ENCODE measurements around the gene VWF. TPM values are rescaled to one million over a fixed set of nuclear protein-coding genes. Genes with fewer than 3 reads are reported as not detected.

VWF gene
- total RNA-seq, 1 experiment from 2014 or later, result 0.48 TPM

DNA sequence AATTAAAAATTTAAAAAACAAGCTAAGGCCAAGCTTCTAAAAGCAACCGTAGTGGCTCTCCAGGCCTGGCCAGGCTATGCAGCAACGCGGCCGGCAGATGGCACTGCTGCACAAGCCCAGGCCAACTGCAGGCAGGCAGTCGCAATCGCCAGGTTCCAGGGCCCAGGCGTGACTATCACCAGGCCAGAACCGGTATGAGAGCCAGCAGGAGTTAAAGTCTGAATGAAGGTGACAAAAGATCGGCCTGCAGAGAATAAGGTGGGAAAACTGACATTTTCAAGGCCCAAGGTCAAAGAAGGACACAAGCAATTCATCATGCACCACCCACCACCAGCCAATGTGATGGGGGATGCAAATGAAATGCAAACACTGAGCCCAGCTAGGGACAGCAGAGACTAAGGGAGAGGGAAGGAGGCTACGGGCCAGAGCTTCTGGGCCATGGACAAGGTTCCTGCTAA is 135.8 kb downstream of the VWF start:
- CTCF ChIA-PET, result interaction anchor here (0.6 to 2.9 kb wide), 23 partner anchors 14 to 544 kb away, joined by 3 to 82 read pairs (median 3); partner anchors contain the start of gene LTBR
- DNase-seq, result peak; percentile 50 to 86
- no TSS peak for BruUV-seq (replicated peaks)
- no peaks in the 10 kb centered on the region for H3F3A ChIP-seq (ENCODE audit: insufficient read depth, low read depth)
- H3K4me1 ChIP-seq (replicated peaks; ENCODE audit: insufficient read depth), result no peaks in the 10 kb centered on the region
- no peaks in the 10 kb centered on the region for H3K79me2 ChIP-seq (ENCODE audit: low read depth)
- H3K9me3 ChIP-seq (ENCODE audit: insufficient read depth, low read depth), result no peaks in the 10 kb centered on the region
- H3K27ac ChIP-seq, result no peak overlapping the region
- POLR2A ChIA-PET (ENCODE audit: unreplicated experiment), result interaction anchor here (0.6 kb wide), 2 partner anchors 482 to 864 kb away, joined by 3 to 5 read pairs; no protein-coding TSS in a partner anchor
- no peak overlapping the region for H3K4me2 ChIP-seq
- TF ChIP-seq, protein P1, sequence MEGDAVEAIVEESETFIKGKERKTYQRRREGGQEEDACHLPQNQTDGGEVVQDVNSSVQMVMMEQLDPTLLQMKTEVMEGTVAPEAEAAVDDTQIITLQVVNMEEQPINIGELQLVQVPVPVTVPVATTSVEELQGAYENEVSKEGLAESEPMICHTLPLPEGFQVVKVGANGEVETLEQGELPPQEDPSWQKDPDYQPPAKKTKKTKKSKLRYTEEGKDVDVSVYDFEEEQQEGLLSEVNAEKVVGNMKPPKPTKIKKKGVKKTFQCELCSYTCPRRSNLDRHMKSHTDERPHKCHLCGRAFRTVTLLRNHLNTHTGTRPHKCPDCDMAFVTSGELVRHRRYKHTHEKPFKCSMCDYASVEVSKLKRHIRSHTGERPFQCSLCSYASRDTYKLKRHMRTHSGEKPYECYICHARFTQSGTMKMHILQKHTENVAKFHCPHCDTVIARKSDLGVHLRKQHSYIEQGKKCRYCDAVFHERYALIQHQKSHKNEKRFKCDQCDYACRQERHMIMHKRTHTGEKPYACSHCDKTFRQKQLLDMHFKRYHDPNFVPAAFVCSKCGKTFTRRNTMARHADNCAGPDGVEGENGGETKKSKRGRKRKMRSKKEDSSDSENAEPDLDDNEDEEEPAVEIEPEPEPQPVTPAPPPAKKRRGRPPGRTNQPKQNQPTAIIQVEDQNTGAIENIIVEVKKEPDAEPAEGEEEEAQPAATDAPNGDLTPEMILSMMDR (conservative IDR thresholded peaks at IDR 0.05), result peak; percentile 99
- TF ChIP-seq EZH2 (IDR thresholded peaks at IDR 0.05; ENCODE audit: low read depth), result no peak
- no peak overlapping the region for H3K4me3 ChIP-seq
- no peaks in the 10 kb centered on the region for H3K36me3 ChIP-seq (ENCODE audit: low read depth)
- H3K27me3 ChIP-seq (ENCODE audit: insufficient read depth, low read depth), result peaks cover 35% of the 10 kb centered on the region
- no peak overlapping the region for H2AFZ ChIP-seq
- intact Hi-C loops (cut with micrococcal nuclease; ENCODE audit: unreplicated experiment), result loop anchor here (1.0 to 10.0 kb wide), 6 partner anchors 50 to 706 kb away; partner anchors contain the start of genes GAPDH and NOP2
- no peaks in the 10 kb centered on the region for H3K9me2 ChIP-seq (ENCODE audit: insufficient read depth)
- H4K20me1 ChIP-seq (ENCODE audit: insufficient read depth), result no peaks in the 10 kb centered on the region

DNA sequence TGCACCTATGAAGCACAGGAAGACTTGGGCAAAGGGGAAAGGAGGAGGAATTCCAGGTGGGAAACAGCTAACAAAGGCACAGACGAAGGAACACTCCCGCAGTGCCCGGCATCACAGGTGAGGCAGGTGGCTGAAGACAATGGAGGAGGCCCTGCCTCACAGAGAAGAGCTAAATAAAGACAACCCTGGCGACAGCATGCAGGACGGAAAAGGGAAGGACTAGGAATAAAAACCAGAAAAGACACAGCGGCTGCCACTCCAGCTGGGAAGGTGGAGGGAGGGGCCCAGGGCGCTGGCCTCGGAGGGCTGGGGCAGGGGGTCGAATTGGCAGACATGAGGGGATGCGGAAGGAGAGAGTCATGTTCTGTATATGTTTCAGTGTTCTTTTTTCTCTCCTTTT is 136.4 kb downstream of the VWF start:
- Histone ChIP-seq H3K36me3 (ENCODE audit: low read depth) (no peaks in the 10 kb centered on the region), H3K27ac (no peak overlapping the region), H3F3A (ENCODE audit: insufficient read depth, low read depth) (no peaks in the 10 kb centered on the region), H3K79me2 (ENCODE audit: low read depth) (no peaks in the 10 kb centered on the region), H4K20me1 (ENCODE audit: insufficient read depth) (no peaks in the 10 kb centered on the region), H3K9me2 (ENCODE audit: insufficient read depth) (no peaks in the 10 kb centered on the region), H3K4me1 (replicated peaks; ENCODE audit: insufficient read depth) (no peaks in the 10 kb centered on the region), H2AFZ (no peak overlapping the region), H3K27me3 (ENCODE audit: insufficient read depth, low read depth) (peaks cover 37% of the 10 kb centered on the region), H3K4me2 (no peak overlapping the region), H3K9me3 (ENCODE audit: insufficient read depth, low read depth) (no peaks in the 10 kb centered on the region), H3K4me3 (no peak overlapping the region)
- intact Hi-C loops (cut with micrococcal nuclease; ENCODE audit: unreplicated experiment), result loop anchor here (1.0 to 10.0 kb wide), 6 partner anchors 50 to 707 kb away; partner anchors contain the start of genes GAPDH and NOP2
- no peak for DNase-seq
- no peak for TF ChIP-seq EZH2 (IDR thresholded peaks at IDR 0.05; ENCODE audit: low read depth)
- TF ChIP-seq, protein P1 (conservative IDR thresholded peaks at IDR 0.05), result no peak
- CTCF ChIA-PET, result interaction anchor here (0.6 to 2.9 kb wide), 18 partner anchors 14 to 478 kb away, joined by 3 to 82 read pairs (median 3); partner anchors contain the start of gene LTBR
- BruUV-seq (replicated peaks), result no TSS peak
- POLR2A ChIA-PET (ENCODE audit: unreplicated experiment), result interaction anchor here (0.6 kb wide), 2 partner anchors 483 to 865 kb away, joined by 3 to 5 read pairs; no protein-coding TSS in a partner anchor

DNA sequence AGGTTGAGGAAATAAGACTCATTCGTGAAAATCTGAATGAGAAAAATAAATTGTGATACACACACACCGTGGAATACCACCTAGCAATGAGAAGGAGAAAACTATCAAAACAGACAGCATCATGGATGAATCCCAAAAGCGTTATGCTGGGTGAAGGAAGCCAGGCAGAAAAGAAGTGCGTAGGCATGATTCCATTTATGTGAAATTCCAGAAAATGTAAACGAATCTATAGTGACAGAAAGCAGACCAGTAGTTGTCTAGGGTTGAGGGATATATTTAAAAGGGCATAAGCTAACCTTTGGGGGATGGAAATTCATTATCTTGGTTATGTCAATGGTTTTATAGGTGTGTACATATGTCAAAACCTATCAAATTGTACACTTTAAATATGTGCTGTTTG is 136.9 kb downstream of the VWF start:
- Histone ChIP-seq H3K36me3 (ENCODE audit: low read depth) (no peaks in the 10 kb centered on the region), H3K9me2 (ENCODE audit: insufficient read depth) (no peaks in the 10 kb centered on the region), H3K9me3 (ENCODE audit: insufficient read depth, low read depth) (no peaks in the 10 kb centered on the region), H3K4me1 (replicated peaks; ENCODE audit: insufficient read depth) (no peaks in the 10 kb centered on the region), H3K27ac (no peak overlapping the region), H3K4me2 (no peak overlapping the region), H3K79me2 (ENCODE audit: low read depth) (no peaks in the 10 kb centered on the region), H4K20me1 (ENCODE audit: insufficient read depth) (no peaks in the 10 kb centered on the region), H3K27me3 (ENCODE audit: insufficient read depth, low read depth) (peaks cover 37% of the 10 kb centered on the region), H2AFZ (no peak overlapping the region), H3K4me3 (no peak overlapping the region), H3F3A (ENCODE audit: insufficient read depth, low read depth) (no peaks in the 10 kb centered on the region)
- ChIA-PET CTCF (interaction anchor here (0.5 to 2.9 kb wide), 4 partner anchors 51 to 291 kb away, joined by 5 to 82 read pairs (median 10); no protein-coding TSS in a partner anchor), POLR2A (ENCODE audit: unreplicated experiment) (no interaction called here)
- no TSS peak for BruUV-seq (replicated peaks)
- no peak for DNase-seq
- TF ChIP-seq, protein P1 (conservative IDR thresholded peaks at IDR 0.05), result no peak
- no peak for TF ChIP-seq EZH2 (IDR thresholded peaks at IDR 0.05; ENCODE audit: low read depth)
- intact Hi-C loops (cut with micrococcal nuclease; ENCODE audit: unreplicated experiment), result loop anchor here (5.0 to 10.0 kb wide), 3 partner anchors 547 to 707 kb away; partner anchors contain the start of genes GAPDH and NOP2

Data from PC-9 (cell line).